K562 (cell line): ENCODE results near the gene CGN. TPM values are rescaled to one million over a fixed set of nuclear protein-coding genes. Genes with fewer than 3 reads are reported as not detected.

ENCODE experiments used
- ATAC-seq: fragments of 200-7000 bp; cut with Tn5 transposase; 3 replicates; pipeline ENCODE4 v1.9.1; 2020; ENCODE audit warnings: moderate library complexity
- BruUV-seq: library from RNA; stranded (reverse); fragments of 400-500 nt; replicated peaks from 2 replicates; lab custom pipeline; 2021; lab: Mats Ljungman, UMichigan
- CTCF ChIA-PET: fragments of 300-600 bp; formaldehyde crosslinking; extraction: SDS; loops from one replicate; lab custom pipeline; 2021; ENCODE audit warnings: low intra/inter-chr PET ratio; lab: Yijun Ruan, JAX
- POLR2A ChIA-PET: fragments of 300-600, 350-650 bp; sonication (Branson Sonifier 250); formaldehyde crosslinking; extraction: SDS; loops from one replicate; lab custom pipeline; 2021; ENCODE audit warnings: antibody characterized with exemption, inconsistent platforms; lab: Yijun Ruan, JAX
- DNase-seq, 4 experiments: peaks; one replicate each; pipeline versions ENCODE4 v3.0.0 to v3.0.0-alpha.2; 2011 to 2018; ENCODE audit warnings: low spot score in 3 of 4, mixed read lengths in 3 of 4; ENCODE audit errors: extremely low read depth in 1 of 4
- FAIRE-seq: peaks from 2 replicates; lab custom pipeline; 2011; peaks lifted over from hg19 to GRCh38; lab: Jason Lieb, UNC
- H2AFZ ChIP-seq: 2 replicates; pipeline ENCODE4 v1.6.0; 2011; ENCODE audit warnings: low read depth, low read length, control low read depth, inconsistent platforms
- H3K27ac ChIP-seq: fragments of 200-600 bp; 3 replicates; pipeline ENCODE4 v1.8.0; 2011; ENCODE audit warnings: low read depth, mild to moderate bottlenecking, control low read depth, inconsistent platforms, low read length, moderate library complexity, mixed read lengths; ENCODE audit errors: extremely low read depth
- H3K27me3 ChIP-seq, 2 experiments: fragments of 300-600 bp in 1 of 2; 2 replicates in 1 of 2; 3 replicates in 1 of 2; pipeline versions ENCODE4 v1.6.0 to v1.8.0; 2011; ENCODE audit warnings: inconsistent platforms in 2 of 2, low read length in 2 of 2, mild to moderate bottlenecking in 1 of 2, mixed read lengths in 1 of 2, moderate library complexity in 1 of 2; ENCODE audit not compliant: control insufficient read depth in 2 of 2, insufficient read depth in 2 of 2
- H3K36me3 ChIP-seq: fragments of 300-600 bp; 3 replicates; pipeline ENCODE4 v1.8.0; 2011; ENCODE audit warnings: mild to moderate bottlenecking, low read length, inconsistent platforms; ENCODE audit not compliant: control insufficient read depth, insufficient read depth
- H3K4me1 ChIP-seq, 2 experiments: fragments of 200-600 bp in 1 of 2; replicated peaks in 1 of 2; 2 replicates in 1 of 2; 3 replicates in 1 of 2; pipeline versions ENCODE4 v1.5.1 to v1.8.0; 2011; ENCODE audit warnings: inconsistent platforms in 2 of 2, low read length in 2 of 2, mild to moderate bottlenecking in 1 of 2, mixed read lengths in 1 of 2, moderate library complexity in 1 of 2; ENCODE audit not compliant: control insufficient read depth in 2 of 2, insufficient read depth in 2 of 2
- H3K4me2 ChIP-seq: 2 replicates; pipeline ENCODE4 v1.6.1; 2011; ENCODE audit warnings: low read length, control low read depth, inconsistent platforms, mixed read lengths; ENCODE audit not compliant: insufficient read depth
- H3K4me3 ChIP-seq: fragments of 200-600 bp; sonication (generic), shearing (Covaris generic); 2 replicates; pipeline ENCODE4 v1.5.1; 2016; ENCODE audit warnings: control low read depth, inconsistent platforms
- H3K79me2 ChIP-seq: fragments of 200-600 bp; 3 replicates; pipeline ENCODE4 v1.8.0; 2011; ENCODE audit warnings: low read length, inconsistent platforms; ENCODE audit not compliant: control insufficient read depth, insufficient read depth
- H3K9ac ChIP-seq, 2 experiments: 2 replicates each; pipeline versions ENCODE4 v1.6.0 to v1.6.1; 2011; ENCODE audit warnings: low read depth in 2 of 2, low read length in 2 of 2, control low read depth in 1 of 2, inconsistent platforms in 1 of 2, mild to moderate bottlenecking in 1 of 2, mixed read lengths in 1 of 2; ENCODE audit not compliant: insufficient read depth in 1 of 2
- H3K9me1 ChIP-seq: one replicate; pipeline ENCODE4 v1.6.0; 2011; ENCODE audit warnings: inconsistent platforms, mild to moderate bottlenecking, low read length, moderate library complexity; ENCODE audit not compliant: control insufficient read depth, insufficient read depth
- H3K9me3 ChIP-seq: replicated peaks from 2 replicates; pipeline ENCODE4 v1.5.1; 2011; ENCODE audit warnings: low read depth, low read length, inconsistent platforms; ENCODE audit not compliant: control insufficient read depth, insufficient read depth
- H4K20me1 ChIP-seq: replicated peaks from 2 replicates; pipeline ENCODE4 v1.6.1; 2011; ENCODE audit warnings: low read length, inconsistent platforms, mixed read lengths; ENCODE audit not compliant: control insufficient read depth, insufficient read depth
- CBFA2T3 ChIP-seq: fragments of 450-650 bp; IDR thresholded peaks from 2 replicates; pipeline ENCODE4 v1.6.1; 2017
- MYBL2 ChIP-seq, 2 experiments: fragments of 450-650 bp in 1 of 2; sonication (generic) in 1 of 2; formaldehyde crosslinking in 1 of 2; IDR thresholded peaks; 2 replicates each; pipeline versions ENCODE4 v1.6.1 to v1.8.1; 2017 to 2022; ENCODE audit warnings: borderline replicate concordance in 1 of 2, inconsistent platforms in 1 of 2, low read depth in 1 of 2, mild to moderate bottlenecking in 1 of 2, missing genetic modification reagents in 1 of 2, moderate library complexity in 1 of 2
- ZBTB5 ChIP-seq: fragments of 450-650 bp; IDR thresholded peaks from 2 replicates; pipeline ENCODE4 v1.6.1; 2017; ENCODE audit warnings: antibody characterized with exemption
- ZEB2 ChIP-seq: fragments of 450-650 bp; IDR thresholded peaks from 2 replicates; pipeline ENCODE4 v1.6.1; 2016
- ZNF282 ChIP-seq: sonication (generic); formaldehyde crosslinking; IDR thresholded peaks from 2 replicates; pipeline ENCODE4 v1.8.1; 2023; ENCODE audit warnings: missing genetic modification reagents
- ZNF354B ChIP-seq: fragments of 250-450 bp; sonication (Bioruptor Pico); IDR thresholded peaks from 2 replicates; pipeline ENCODE4 v1.4.0; 2020
- ZNF639 ChIP-seq, 2 experiments: fragments of 200-800 bp in 1 of 2; sonication (Bioruptor generic) in 1 of 2; sonication (generic) in 1 of 2; formaldehyde crosslinking in 1 of 2; IDR thresholded peaks in 1 of 2; conservative IDR thresholded peaks in 1 of 2; 2 replicates each; pipeline versions ENCODE4 v1.5.0 to v1.6.1; 2016 to 2020; ENCODE audit warnings: missing compliant biosample characterization in 1 of 2, missing genetic modification characterization in 1 of 2, missing genetic modification reagents in 1 of 2
- ZNF830 ChIP-seq: fragments of 250-450 bp; sonication (Bioruptor Pico); IDR thresholded peaks from 2 replicates; pipeline ENCODE4 v1.5.0; 2021; ENCODE audit warnings: mild to moderate bottlenecking
- WGBS: fragments of 100-300 bp; shearing (Covaris generic); methylation state at CpG from one replicate; pipeline ENCODE4 v1.1.6; 2016; ENCODE audit warnings: low coverage, mixed read lengths; ENCODE audit not compliant: insufficient coverage; ENCODE audit errors: missing lambda C conversion rate; 5-methylcytosine and 5-hydroxymethylcytosine counted together
- in situ Hi-C: fragments of 300-500 bp; cut with MboI; formaldehyde crosslinking; loops from 4 replicates; pipeline ENCODE4 v1.15.0; 2018; ENCODE audit warnings: inconsistent platforms, mixed read lengths
- intact Hi-C: fragments of 100-400 bp; cut with micrococcal nuclease; formaldehyde crosslinking; loops from 2 replicates; pipeline ENCODE4 v1.14.2; 2022
- polyA plus RNA-seq, 8 experiments: library from polyadenylated mRNA; depleted of rRNA in 4 of 8; stranded (reverse) in 5 of 8; unstranded in 3 of 8; fragments of >200 nt; fragmentation: Nextera tagmentation in 2 of 8; fragmentation: Illumina TruSeq in 1 of 8; extraction: Ambion mirVana in 2 of 8; extraction: Trizol in 1 of 8; gene quantifications; 2 replicates each; pipeline versions ENCODE4 v1.2.1 to v1.2.3, GENCODE V29; 2011 to 2014; ENCODE audit warnings: inconsistent platforms in 1 of 8, missing spikeins in 1 of 8
- total RNA-seq, 7 experiments: library from RNA; depleted of rRNA in 6 of 7; stranded (reverse); fragments of >200 nt in 6 of 7; fragmentation: Illumina TruSeq in 2 of 7; extraction: Trizol in 2 of 7; gene quantifications; 2 replicates each; pipeline versions ENCODE4 v1.2.1 to v1.2.3, GENCODE V29; 2011 to 2021; ENCODE audit warnings: low replicate concordance in 1 of 7
- TF ChIP-seq, protein P1 (sequence below), 2 experiments: fragments of 450-650 bp; conservative IDR thresholded peaks; 2 replicates each; pipeline ENCODE4 v1.6.1; 2017; ENCODE audit warnings: mild to moderate bottlenecking in 2 of 2, moderate library complexity in 2 of 2

The CGN gene
- total and polyA plus RNA-seq, 9 of the 15 experiments (the other 6 are each of a cell fraction or from before 2014, with no cell fraction given), result 0.03 to 1.4 (median 0.14) TPM; not detected in 2

- Histone ChIP-seq H2AFZ (no peak overlapping the region), H3K4me1 (peaks cover 0 to 2% of the 10 kb centered on the region in 2 experiments; a peak in 2 of 5 replicates), H3K27ac (no peak overlapping the region), H3K9me3 (no peaks in the 10 kb centered on the region), H3K9ac (no peak overlapping the region), H3K36me3 (no peaks in the 10 kb centered on the region), H3K9me1 (no peaks in the 10 kb centered on the region), H4K20me1 (0 out of 2 replicates have a peak, but pooled peaks cover 6% of the 10 kb centered on the region), H3K27me3 (peaks cover 0 to 6% of the 10 kb centered on the region in 2 experiments; a peak in 2 of 5 replicates), H3K4me2 (no peak overlapping the region), H3K79me2 (no peaks in the 10 kb centered on the region), H3K4me3 (no peak overlapping the region)
- ChIA-PET POLR2A (interaction anchor here (1.1 kb wide), 1 partner anchor 236 kb away, joined by 3 read pairs; no protein-coding TSS in a partner anchor), CTCF (no interaction called here)
- in situ Hi-C loops, result no loop called here
- 11% methylated on average over 3 of the region's 3 CpGs for WGBS
- FAIRE-seq, result no peak
- ATAC-seq, result no peak; the same call in 2 of the 3 replicates
- BruUV-seq, result no TSS peak
- no peak for DNase-seq
- no peak for TF ChIP-seq ZNF639 (CRISPR knock-in tag; conservative IDR thresholded peaks at IDR 0.05 in 1 of 2, IDR thresholded peaks at IDR 0.05 in 1 of 2)
- no peak for TF ChIP-seq MYBL2 (IDR thresholded peaks at IDR 0.05; ENCODE audit: low read depth)
- no peak for TF ChIP-seq MYBL2 (CRISPR knock-in tag; IDR thresholded peaks at IDR 0.05; ENCODE audit: borderline replicate concordance)
- no peak for TF ChIP-seq CBFA2T3
- TF ChIP-seq ZEB2, result no peak
- TF ChIP-seq ZBTB5, result no peak
- TF ChIP-seq ZNF282 (CRISPR knock-in tag), result no peak
- TF ChIP-seq ZNF354B (CRISPR knock-in tag), result no peak
- TF ChIP-seq, protein P1, sequence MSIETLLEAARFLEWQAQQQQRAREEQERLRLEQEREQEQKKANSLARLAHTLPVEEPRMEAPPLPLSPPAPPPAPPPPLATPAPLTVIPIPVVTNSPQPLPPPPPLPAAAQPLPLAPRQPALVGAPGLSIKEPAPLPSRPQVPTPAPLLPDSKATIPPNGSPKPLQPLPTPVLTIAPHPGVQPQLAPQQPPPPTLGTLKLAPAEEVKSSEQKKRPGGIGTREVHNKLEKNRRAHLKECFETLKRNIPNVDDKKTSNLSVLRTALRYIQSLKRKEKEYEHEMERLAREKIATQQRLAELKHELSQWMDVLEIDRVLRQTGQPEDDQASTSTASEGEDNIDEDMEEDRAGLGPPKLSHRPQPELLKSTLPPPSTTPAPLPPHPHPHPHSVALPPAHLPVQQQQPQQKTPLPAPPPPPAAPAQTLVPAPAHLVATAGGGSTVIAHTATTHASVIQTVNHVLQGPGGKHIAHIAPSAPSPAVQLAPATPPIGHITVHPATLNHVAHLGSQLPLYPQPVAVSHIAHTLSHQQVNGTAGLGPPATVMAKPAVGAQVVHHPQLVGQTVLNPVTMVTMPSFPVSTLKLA (conservative IDR thresholded peaks at IDR 0.05), result no peak
- TF ChIP-seq ZNF830 (CRISPR knock-in tag), result no peak
- intact Hi-C loops, result no loop called here
Observed at GRCh38 chr1:151547900-151548230, 36.7 kb downstream of the CGN start.
